HG02642 (cell line): ENCODE measurements around the gene ETV3.

Experiments used
- ATAC-seq: cut with Tn5 transposase; IDR thresholded peaks from one replicate; pipeline ENCODE4 v1.9.1; 2021; ENCODE audit warnings: mild to moderate bottlenecking; ENCODE audit not compliant: unreplicated experiment, poor library complexity

Gene ETV3

DNA sequence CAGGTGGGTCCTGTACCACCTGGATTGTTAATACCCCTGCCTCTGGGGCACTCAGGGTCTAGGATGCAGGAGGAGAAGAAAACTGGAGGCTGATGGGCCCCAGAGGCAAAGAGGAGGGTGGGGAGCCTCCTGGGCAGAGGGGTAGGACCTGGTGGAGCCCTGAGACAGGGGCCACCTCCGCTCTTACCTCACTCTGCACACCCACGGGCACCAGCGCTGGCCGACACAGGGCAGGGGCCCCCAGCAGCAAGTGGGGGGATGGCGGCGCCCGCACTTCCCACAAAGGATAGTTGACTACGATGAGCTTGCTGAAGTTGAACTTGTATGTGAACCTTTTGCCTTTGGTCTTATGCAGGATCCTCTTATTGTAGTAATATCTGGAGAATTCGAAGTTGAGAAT, 39.7 kb downstream of the ETV3 start:
- ATAC-seq: no peak

DNA sequence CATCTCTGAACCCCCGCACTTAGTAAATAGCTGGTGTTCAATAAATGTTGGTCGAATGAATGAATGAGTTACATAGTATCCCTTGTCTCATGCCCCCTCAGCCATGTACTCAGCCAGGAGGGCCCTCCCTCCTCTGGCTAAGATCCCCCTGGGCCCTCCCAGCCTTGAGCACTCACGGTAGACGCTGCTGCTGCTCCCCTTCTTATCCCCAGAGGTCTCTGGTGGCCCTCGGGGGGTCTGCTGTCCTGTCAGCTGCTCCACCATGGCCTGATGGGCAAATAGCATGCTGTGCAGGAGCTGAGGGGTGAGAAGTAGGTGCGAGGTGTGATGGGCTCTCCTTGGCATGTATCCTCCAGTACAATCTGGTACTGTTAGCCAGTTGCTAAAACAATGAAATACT, 40.5 kb downstream of the ETV3 start:
- no peak for ATAC-seq

DNA sequence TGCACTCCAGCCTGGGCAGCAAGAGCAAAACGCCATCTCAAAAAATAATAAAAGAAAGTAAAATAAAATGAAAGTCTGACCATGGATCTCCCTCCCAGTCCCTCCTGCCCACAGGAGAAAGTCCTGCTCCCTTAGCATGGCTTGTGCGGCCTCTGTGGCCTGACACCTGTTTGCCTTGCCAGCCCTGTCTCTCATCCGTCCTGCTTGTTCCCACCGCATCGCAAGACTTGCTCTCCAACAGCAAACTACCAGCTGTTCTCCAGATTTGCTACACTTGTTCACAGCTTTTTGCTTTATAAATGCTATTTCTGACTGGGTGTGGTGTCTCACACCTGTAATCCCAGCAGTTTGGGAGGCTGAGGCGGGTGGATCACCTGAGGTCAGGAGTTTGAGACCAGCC, 41.3 kb downstream of the ETV3 start:
- no peak for ATAC-seq

DNA sequence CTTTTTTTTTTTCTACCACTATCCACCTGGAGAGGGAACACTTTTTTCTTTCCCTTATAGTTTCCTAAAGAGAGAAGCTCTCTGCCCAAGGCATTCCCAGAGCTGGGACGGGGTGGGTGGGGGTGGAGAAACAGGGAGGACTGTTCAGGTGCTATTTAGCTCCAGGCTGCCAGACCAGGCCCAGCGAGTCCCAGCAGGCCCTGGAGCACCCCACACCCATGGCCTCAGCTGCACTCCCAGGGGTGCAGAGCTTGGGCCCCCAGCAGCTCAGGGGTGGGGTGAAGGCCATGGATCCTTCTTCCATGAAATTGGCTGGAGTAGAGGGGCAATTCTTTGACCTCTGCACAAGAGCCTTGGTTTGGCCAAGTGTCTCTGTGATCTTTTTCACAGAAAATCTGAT, 42.6 kb downstream of the ETV3 start:
- ATAC-seq: no peak

DNA sequence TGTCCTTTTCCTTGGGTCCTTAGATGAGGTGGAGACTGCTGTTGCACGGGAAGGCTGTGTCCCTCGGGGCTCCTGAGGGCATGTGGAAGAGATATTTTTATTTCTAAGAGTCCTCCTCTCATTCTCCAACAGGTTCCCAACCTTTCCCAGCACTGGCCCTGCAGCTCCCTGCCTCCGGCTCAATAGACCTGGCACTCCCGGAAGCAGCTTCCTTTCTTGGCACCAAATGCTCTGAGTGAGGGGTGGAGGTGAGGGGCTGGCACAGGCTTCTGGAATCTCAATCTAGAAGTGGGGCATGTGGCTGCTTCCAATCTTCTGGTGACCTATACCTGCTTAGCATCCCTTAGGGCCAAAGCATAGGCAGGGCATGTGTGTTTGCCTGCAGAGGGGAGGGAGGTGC, 43.1 kb downstream of the ETV3 start:
- no peak for ATAC-seq

DNA sequence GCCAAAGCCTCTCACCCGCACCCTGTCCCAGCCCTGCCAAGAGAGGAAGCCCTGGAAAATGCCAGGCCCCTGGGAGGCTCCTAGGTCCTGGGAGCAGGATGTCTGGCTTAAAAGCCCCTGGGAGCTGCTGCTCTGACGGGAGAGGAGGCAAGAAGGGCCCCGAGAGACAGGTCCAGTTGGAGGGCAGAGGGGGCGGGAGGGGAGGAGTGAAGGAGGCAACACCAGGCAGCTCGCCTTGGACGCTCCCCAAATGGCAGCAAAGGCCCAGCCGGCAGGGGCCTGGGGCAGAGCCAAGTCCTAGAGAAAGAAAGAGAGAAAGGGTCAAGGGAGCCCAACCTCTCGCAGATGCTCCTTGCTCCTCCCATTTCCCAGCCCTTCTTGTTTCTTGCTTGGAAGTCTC, 45.4 kb downstream of the ETV3 start:
- no peak for ATAC-seq

DNA sequence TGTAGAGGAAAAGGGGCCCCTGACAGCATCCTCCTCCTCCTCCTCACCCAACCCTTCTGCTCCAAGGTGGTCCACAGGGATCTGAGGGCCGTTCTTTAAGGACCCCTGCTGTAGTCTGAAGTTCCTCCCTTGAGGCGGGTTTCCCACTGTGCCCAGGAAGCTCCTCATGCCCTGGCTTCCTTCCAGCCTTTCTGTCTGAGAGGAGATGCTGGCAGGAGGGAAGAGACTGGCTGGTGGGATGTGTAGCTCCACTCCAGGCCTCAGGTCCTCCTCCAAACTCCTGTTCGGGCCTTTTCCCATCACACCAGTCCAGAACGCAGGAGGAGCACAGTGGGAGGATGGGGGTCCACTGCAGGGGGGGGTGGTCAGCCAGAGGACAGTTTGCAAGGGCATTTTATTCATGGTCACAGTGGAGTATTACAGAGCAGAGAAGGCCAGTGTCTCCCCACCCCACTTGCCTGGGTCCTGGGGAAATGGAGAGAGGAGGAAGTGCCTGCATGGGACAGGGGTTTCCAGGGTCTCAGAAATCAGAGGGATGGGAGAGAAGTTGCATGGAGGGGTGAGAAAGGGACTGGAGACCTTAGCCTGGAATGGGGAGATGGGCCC, 46.4 kb downstream of the ETV3 start:
- ATAC-seq: no peak

DNA sequence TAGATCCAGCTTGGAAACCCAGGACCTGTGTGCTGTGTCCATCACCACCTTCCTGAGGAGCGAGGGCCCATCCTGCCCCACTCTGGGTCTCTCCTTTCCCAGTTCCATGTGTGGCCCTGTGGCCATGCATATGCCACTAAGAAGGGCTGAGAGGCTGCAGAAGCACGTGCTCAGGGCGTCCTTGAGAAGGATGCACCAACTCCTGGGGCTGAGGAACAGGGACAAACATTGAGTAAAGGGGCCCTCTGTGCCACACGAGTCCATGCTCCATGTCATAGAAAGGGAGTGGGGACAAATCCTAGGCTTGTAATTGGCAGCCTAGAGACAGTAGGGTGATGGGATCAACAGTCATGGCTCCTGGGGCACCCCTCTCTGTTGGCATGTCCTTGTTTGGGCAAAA, 47.0 kb downstream of the ETV3 start:
- no peak for ATAC-seq

DNA sequence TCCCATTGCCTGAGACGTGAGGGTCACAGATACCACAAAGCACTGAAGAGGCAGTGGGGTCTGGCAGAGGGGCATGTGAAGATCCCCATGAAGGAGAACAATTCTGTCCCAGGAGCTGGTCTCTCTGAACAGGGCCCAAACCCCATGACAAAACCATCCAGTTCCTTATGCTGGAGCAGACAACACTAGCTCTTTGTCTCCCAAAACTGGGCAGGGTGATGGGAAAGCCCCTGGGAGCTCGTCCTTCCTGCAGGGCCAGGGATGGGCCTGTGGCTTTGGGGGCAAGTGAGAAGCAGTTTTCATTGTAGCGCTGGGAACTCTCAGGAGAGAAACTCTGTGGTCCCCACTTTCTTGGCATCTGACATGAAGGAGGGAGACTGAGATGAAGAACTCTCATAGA, 47.4 kb downstream of the ETV3 start:
- ATAC-seq: no peak

DNA sequence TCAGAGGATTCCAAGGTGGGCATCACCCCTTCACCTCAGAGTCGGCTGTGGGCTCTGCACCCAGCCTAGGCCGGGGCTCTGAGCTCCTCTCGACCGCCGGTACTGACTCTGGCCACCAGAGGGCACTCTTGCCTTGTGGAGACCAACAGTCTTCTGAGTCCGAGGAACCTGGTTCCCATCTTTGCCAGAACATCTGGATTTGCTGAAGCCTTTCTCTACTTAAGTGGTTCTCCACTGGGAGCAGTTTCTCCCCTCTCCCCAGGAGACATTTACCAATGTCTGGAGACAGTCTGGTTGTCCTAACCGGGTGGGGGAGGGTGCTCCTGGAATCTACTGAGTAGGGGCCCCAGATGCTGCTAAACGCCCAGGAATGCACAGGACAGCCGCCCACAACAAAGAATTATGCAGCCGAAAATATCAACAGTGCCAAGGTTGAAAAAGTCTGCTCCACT, 48.0 kb downstream of the ETV3 start:
- ATAC-seq: peak; percentile 57

DNA sequence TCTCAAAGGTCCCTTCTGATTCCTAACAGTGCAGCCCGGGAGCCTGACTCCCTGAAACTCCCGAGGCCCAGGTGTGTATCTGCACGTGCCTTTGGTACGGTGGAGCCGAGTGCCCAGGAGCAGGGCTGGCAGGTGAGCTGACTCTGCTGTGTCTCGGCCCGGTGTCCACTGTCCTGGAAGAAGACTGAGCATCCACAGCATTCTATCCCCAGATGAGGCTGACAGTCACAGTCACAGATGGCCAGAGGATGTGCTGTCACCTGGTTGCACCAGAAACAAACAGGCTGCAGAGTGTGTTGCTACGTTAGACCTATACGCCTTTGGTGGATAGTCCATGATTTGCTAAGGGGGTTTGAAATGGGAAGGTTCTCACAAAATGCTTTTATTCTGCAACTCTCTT, 48.4 kb downstream of the ETV3 start:
- ATAC-seq: peak; percentile 26

DNA sequence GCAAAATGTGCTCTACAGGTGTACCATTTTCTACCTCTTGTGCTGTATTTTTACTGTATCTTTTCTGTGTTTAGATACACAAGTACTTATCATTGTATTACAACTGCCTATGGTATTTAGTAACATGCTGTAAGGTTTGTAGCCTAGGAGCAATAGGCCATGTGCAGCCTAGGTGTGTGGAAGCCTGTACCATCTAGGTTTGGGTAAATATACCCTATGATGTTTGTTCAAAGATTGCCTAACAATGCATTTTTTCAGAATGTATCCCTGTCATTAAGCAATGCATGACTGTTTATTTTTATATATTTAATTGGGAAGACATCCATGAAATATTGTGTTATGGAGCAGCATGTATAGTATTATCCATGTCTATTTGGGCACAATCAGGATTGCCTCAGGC, 49.6 kb downstream of the ETV3 start:
- ATAC-seq: no peak

DNA sequence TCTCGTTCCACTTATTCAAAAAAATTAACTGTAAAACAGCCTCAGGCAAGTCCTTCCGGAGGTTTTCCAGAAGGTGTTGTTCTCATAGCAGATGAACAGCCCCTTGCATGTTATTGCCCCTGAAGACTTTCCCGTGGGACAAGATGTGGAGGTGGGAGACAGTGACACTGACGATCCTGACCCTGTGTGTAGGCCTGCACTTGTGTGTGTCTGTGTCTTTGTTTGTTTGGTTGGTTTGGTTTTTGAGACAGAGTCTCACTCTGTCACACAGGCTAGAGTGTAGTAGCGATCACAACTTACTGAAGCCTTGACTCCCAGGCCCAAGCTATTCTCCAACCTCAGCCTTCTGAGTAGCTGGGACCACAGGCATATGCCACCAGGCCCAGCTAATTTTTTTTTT, 51.2 kb downstream of the ETV3 start:
- no peak for ATAC-seq

DNA sequence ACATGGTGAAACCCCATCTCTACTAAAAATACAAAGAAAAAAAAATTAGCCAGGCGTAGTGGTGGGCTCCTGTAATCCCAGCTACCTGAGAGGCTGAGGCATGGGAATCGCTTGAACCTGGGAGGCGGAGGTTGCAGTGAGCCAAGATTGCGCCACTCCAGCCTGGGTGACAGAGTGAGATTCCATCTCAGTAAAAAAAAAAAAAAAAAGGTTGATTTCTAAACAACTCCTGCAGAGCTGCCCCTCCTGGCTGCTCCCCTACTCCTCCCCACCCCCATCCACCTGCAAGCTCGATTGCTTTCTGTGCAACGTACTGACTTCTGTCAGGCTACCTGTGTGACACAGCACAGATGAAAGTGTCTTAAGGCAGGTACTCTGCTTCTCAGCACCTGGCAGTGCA, 51.9 kb downstream of the ETV3 start:
- ATAC-seq: no peak

DNA sequence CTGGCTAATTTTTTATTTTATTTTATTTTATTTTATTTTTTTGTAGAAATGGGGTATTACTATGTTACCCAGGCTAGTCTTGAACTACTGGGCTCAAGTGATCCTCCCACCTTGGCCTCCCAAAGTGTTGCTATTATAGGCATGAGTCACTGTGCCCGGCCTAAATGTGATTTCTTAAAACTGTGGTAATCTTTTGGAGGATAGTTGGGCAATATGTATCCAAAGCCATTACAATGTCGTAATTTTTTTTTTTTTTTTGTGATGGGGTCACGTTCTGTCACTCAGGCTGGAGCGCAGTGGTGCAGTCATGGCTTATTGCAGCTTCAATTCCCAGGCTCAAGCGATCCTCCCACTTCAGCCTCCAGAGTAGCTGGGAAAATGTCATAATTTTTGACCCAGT, 52.8 kb downstream of the ETV3 start:
- ATAC-seq: no peak

DNA sequence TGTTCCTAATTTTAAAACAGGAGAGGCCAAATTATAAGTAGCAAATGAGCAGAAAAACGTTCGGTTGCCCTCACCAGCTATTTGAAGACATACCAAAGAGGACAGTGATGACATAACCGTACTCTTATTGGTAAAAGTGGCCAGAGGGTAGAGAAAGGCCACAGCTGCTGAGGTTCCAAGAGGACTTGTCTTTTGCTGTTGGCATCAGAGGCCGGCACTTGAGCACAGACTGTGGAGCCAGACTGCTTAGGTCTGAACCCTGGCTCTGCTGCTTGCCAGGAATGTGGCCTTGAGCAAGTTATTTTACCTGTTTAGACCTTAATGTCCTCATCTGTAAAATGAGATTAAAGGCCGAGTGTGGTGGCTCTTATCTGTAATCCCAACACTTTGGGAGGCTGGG, 53.5 kb downstream of the ETV3 start:
- ATAC-seq: no peak

DNA sequence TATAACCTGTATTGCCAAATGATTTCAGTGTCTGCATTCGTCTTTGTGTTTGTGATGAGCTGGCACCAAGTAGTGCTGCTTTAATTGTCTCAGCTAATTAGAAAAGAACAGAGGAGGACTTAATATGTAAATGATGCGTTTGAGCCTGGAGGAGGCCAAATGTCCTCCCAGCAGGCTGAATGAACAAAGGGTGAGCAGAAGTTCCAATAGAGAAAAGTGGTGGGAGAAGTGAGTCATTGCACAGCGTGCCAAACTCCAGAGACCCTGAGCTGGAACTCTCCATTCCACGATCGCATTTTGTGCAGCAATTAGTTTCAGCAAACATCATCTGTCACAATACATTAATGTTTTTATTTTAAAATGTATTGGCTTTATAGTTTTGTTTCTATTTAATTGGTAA, 56.5 kb downstream of the ETV3 start:
- no peak for ATAC-seq

DNA sequence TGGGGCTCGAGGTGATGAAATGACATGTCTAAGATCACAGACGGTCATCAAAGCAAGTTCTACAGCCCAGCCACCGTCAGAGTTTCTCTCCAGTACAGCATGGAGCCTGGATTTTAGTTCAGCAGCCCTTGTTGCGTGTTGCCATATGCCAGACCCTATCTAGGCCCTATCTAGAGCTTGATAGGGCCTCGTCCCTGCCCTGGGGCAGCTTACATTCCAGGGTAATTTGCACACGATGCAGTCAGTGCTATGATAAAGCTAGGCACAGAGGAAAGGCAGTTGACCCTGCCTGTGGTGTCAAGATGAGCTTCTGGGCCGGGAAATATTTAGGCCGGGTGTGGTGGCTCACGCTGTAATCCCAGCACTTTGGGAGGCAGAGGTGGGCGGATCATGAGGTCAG, 57.5 kb downstream of the ETV3 start:
- no peak for ATAC-seq

DNA sequence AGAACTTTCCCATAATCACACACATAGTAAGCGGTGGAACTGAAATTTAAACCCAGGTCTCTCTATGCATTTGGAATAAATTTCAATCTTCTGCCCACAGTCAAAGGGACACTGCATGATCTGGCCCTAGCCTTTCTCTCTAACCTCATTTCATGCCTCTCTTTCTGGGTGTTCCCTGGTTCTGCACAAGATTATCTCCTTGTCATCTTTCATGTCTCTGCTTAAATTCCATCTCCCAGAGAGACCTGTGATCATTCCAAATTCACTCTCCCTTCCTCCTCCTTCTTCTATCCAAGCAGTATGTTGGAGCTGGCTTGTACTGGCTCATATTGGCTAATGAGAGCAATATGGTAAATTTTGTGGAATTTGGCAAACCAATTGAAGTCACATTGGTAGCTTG, 60.8 kb downstream of the ETV3 start:
- no peak for ATAC-seq

DNA sequence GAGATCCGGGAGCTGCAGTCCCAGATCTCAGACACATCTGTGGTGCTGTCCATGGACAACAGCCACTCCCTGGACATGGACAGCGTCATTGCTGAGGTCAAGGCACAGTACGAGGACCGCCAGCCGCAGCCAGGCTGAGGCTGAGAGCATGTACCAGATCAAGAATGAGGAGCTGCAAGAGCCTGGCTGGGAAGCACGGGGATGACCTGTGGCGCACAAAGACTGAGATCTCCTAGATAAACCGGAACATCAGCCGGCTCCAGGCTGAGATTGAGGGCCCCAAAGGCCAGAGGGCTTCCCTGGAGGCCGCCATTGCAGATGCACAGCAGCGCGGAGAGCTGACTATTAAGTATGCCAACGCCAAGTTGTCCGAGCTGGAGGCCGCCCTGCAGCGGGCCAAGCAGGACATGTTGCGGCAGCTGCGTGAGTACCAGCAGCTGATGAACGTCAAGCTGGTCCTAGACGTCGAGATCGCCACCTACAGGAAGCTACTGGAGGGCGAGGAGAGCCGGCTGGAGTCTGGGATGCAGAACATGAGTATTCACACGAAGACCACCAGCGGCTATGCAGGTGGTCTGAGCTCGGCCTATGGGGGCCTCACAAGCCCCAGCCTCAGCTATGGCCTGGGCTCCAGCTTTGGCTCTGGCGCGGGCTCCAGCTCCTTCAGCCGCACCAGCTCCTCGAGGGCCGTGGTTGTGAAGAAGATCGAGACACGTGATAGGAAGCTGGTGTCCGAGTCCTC, 64.1 kb downstream of the ETV3 start:
- ATAC-seq: no peak
